ENCODE results near the gene MARCO.

DNA sequence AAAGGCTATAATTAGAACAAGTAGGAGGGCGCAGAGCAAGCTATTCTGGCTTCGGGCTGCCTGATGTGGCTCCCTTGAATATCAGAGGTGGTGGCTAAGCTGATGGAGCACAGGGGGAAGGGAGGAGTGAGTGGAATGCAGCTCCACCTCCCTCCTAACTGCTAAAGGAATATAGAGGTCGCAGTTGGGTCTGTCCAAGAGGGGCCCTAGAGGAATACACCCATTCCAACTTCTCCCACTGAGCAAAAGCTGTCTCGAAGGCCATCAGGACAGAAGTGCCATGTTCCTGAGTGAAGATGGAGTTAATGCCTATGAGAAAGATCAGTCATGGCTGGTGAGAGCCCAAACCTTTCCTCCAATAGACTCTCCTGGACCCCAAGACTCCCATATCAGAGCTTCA lies 32.8 kb upstream of the MARCO start:
- TF ChIP-seq, protein P1, sequence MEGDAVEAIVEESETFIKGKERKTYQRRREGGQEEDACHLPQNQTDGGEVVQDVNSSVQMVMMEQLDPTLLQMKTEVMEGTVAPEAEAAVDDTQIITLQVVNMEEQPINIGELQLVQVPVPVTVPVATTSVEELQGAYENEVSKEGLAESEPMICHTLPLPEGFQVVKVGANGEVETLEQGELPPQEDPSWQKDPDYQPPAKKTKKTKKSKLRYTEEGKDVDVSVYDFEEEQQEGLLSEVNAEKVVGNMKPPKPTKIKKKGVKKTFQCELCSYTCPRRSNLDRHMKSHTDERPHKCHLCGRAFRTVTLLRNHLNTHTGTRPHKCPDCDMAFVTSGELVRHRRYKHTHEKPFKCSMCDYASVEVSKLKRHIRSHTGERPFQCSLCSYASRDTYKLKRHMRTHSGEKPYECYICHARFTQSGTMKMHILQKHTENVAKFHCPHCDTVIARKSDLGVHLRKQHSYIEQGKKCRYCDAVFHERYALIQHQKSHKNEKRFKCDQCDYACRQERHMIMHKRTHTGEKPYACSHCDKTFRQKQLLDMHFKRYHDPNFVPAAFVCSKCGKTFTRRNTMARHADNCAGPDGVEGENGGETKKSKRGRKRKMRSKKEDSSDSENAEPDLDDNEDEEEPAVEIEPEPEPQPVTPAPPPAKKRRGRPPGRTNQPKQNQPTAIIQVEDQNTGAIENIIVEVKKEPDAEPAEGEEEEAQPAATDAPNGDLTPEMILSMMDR (conservative IDR thresholded peaks at IDR 0.05; ENCODE audit: low read depth in 2 of 2) = no peak
- no peak for TF ChIP-seq NANOG (IDR thresholded peaks at IDR 0.05; ENCODE audit: borderline replicate concordance)
- TF ChIP-seq POLR2AphosphoS5 (IDR thresholded peaks at IDR 0.05; ENCODE audit: low read depth) = no peak
